GM19438 (cell line): ENCODE data around the gene SLMAP.
A peak's percentile ranks its signal among the peaks of the same experiment; 100 is the strongest.
"Not testable (repeated sequence)": the region's sequence is repeated elsewhere in the genome, so short reads cannot be mapped to it uniquely, and the experiment has no call there.

Experiments used
- ATAC-seq: cut with Tn5 transposase; IDR thresholded peaks from one replicate; pipeline ENCODE4 v1.9.1; 2021; ENCODE audit warnings: low read depth; ENCODE audit not compliant: unreplicated experiment

Gene SLMAP

GRCh38 chr3:57787867-57788623, 31.9 kb downstream of the SLMAP start:
- ATAC-seq = peak; percentile 84

DNA sequence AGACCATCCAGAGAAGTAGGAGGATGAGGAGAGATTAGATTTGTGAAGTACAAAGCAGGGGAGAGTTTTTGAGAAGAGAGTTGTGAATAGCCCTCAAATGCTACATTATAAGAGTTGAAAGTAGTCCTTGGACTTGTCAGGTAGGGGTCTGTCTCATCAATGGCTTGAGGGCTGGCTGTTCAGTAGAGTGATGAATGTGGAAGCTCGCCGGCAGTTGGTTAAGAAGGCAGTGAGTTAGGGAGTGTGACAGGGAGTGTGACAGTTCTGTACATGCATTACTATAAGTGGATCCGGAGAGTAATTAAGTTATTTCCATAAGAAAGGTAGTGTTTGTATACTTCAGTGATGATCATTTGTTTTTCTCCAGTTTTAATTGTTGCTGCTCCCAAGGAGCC, 32.5 kb downstream of the SLMAP start:
- ATAC-seq = no peak

- ATAC-seq = no peak
Measured at GRCh38 chr3:57791245-57791644, 35.1 kb downstream of the SLMAP start.

GRCh38 chr3:57792198-57792597, 36.1 kb downstream of the SLMAP start:
- ATAC-seq = no peak

DNA sequence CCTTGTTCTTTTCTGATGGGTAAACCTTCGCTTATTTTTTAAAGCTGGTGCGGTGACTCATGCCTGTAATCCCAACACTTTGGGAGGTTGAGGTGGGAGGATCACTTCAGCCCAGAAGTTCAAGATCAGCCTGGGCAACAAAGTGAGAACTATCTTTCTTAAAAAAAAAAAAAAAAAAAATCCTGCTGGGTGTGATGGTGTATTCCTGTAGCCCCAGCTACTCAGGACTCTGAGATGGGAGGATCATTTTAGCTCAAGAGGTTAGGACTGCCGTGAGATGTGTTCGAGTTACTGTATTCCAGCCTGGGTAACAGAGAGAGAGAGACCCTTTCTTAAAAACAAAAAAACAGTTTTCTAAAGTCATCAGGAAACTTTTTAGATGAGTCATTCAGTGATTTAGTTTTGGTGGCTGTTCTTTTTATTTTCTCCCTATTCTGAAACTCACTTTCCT, 37.7 kb downstream of the SLMAP start:
- no peak for ATAC-seq

DNA sequence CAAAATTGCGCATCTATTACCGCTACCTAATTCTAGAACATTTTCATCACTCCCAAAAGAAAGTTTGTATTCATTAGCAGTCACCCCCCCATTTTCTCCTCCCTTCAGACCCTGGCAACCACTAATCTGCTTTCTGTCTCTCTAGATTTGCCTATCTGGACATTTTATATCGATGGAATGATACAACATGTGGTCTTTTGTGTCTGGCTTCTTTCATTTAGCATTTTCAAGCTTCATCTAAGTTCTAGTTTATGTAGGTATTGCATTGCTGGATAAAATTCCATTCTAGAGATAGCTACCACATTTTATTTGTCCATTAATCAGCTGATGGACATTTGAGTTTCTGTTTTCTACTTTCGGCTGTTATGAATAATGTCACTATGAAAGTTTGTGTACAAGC, 38.4 kb downstream of the SLMAP start:
- no peak for ATAC-seq

GRCh38 chr3:57794951-57795350, 38.8 kb downstream of the SLMAP start:
- ATAC-seq = no peak

- ATAC-seq = no peak
Measured at GRCh38 chr3:57796261-57796660, 40.2 kb downstream of the SLMAP start.

- ATAC-seq = no peak
Measured at GRCh38 chr3:57797701-57798487, 41.8 kb downstream of the SLMAP start.

GRCh38 chr3:57803647-57804081, 47.6 kb downstream of the SLMAP start:
- no peak for ATAC-seq

GRCh38 chr3:57805266-57805665, 49.2 kb downstream of the SLMAP start:
- no peak for ATAC-seq

DNA sequence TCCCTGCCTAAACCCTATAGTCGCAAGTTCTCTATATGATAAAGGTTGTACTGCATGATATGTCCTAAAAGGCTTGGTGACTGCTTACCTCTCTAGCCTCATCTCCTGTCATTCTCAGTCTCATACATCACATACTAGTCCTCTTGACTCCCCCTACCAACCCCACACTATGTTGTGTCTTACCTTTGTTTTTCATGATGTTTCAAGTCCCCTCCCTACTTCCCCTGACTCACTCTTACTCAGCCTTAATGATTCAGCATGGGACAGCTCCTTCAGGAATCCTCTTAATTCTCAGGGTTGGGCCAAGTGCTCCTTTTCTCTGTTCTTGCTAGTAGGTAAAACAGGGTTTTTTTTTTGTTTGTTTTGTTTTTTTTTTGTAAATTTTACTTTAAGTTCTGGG, 49.6 kb downstream of the SLMAP start:
- no peak for ATAC-seq

DNA sequence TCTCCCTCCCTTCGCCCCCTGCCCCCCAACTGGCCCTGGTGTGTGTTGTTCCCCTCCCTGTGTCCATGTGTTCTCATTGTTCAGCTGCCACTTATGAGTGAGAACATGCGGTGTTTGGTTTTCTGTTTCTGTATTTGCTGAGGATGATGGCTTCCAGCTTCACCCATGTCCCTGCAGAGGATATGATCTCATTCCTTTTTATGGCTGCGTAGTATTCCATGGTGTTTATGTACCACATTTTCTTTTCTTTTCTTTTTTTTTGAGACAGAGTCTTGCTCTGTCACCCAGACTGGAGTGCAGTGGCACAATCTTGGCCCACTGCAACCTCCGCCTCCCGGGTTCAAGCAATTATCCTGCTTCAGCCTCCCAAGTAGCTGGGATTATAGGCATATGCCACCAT, 50.1 kb downstream of the SLMAP start:
- ATAC-seq = not testable (repeated sequence)

- no peak for ATAC-seq
Measured at GRCh38 chr3:57808961-57809608, 53.0 kb downstream of the SLMAP start.

DNA sequence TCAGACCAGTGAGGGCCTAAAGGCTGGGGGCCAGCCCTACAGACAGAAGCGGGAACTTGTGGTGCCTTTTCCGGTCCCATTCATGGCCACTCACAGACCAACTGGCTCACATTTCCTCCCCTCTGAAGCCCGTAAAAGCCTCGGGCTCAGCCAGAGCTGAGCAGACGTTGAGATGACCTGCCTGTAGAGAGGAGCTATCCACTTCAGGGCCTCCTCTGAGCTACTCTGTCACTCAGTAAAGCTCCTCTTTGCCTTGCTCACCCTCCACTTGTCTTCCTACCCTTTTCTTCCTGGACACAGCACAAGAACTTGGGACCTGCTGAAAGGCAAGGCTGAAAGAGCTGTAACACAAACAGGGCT, 53.5 kb downstream of the SLMAP start:
- no peak for ATAC-seq

- no peak for ATAC-seq
Measured at GRCh38 chr3:57810048-57810447, 53.9 kb downstream of the SLMAP start.

GRCh38 chr3:57810471-57811137, 54.5 kb downstream of the SLMAP start:
- no peak for ATAC-seq

GRCh38 chr3:57815036-57815435, 58.9 kb downstream of the SLMAP start:
- no peak for ATAC-seq

DNA sequence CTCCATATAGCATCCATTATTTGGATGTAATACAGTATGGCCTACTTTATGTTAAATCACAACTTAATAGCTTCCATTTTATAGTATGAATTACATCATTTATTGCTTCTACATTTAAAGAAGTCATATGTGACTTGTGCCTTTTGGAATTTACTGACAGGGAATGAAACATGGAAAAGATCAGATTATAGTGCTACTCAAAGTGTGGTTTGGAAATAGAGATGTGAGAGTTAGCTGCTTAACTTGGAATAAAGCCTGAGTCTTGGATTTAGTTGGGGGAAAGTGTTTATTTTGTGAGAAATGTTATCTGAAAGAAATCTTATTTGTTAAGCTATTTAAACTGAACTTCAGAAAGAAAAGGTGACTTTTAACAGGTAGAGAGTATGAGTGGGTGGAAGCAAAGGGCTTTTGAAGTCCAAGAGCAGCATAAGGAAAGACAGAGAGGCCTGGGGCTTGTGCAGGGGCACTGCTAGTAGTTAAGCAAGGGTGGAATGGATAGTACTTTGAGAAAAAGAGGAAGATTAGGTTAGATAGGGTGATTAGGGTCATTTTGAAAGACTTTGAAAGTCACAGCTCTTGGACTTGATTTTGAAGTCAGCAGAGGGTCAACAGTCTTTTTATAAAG, 60.5 kb downstream of the SLMAP start:
- ATAC-seq = no peak

DNA sequence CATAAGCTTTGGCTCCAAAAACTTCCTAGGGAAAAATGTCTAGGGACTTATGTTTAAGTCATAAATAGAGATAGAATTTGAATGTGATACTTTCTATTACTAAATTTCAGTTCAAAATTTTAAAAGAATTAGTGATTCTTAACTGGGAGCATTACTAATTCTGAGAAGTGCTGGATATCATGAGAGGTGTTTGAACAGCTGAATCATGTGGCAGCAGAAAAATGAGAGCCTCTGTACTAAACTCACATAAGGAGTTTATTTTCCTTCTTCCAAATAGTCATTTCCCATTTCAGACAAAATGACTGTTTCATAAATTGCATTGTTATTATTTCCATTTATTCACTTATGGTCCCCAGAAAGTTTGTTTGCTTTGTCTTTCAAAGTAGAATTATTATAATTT, 62.7 kb downstream of the SLMAP start:
- no peak for ATAC-seq
